Measurements from ENCODE around the gene TOM1.
"Not testable (repeated sequence)": the region's sequence is repeated elsewhere in the genome, so short reads cannot be mapped to it uniquely, and the experiment has no call there.

Gene TOM1

DNA sequence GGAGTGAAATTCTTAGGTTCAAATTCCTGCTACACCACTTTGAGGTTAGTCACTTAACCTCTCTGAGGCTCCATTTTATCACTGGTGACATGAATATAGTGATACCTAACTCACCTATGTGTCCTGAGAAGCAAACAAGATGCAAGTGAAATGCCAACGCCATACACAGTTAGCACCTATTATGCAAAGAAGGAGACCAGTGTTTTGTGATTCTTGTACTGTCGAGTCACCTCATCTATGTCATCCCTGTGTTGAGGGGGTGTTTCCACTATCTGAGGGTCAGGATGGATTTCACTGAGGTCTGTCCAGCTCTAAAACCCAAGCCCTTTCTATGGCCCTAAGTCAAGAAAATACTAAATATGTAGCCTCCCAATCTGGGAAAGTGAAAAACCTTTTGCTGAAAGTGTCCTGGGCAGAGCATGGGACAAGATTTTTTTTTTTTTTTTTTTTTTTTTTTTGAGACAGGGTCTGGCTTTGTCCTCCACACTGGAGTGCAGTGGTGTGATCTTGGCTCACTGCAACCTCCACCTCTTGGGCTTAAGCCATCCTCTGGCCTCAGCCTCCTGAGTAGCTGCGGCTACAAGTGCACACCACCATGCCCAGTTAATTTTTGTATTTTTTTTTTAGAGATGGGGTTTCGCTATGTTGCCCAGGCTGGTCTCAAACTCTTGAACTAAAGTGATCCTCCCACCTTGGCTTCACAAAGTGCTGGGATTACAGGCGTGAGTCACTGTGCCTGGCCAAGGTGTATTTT, 95.3 kb downstream of the TOM1 start:
- DNase-seq (ENCODE audit: low read depth in 2 of 2): no peak

DNA sequence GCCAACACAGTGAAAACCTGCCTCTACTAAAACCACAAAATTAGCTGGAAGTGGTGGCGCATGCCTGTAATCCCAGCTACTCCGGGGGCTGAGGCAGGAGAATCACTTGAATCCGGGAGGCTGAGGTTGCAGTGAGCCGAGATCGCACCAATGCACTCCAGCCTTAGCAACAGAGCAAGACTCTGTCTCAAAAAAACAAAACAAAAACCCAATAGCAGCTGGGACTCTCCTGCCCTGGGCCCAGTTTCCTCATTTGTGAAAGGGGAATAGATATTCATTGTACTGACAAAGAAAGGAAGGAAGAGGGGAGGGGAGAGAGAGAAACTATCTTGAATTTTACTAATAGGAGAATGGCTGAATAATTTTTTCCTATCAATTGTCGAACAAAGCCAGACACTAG, 96.9 kb downstream of the TOM1 start:
- not testable (repeated sequence) for DNase-seq (ENCODE audit: low read depth in 2 of 2)

DNA sequence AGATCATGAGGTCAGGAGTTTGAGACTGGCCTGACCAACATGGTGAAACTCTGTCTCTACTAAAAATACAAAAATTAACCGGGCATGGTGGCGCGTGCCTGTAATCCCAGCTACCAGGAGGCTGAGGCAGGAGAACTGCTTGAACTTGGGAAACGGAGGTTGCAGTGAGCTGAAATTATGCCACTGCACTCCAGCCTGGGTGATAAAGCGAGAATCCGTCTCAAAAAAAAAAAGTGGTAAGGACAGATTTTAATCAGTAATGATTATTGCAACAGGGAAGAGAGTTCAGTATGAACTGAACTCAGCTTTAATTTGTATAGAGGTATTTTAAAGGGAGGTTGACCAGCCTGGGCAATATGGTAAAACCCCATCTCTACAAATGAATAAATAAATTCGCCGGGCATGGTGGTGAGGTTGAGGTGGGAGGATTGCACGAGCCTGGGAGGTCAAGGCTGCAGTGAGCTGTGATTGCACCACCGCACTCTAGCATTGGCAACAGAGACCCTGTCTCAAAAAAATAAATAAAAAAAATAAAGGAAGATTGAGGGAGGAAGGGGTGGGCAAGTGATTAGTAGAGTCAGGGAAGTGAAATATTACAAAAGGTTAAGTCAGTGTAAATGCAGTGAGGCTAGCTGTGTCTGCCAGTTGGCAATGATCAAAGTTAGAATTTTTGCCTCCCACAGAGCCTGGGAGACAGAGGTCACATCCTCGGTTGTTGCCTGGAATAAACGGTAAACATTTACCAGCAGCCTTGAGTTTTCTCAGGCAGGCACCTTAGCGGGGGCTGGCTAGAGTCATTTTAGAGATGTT, 97.6 kb downstream of the TOM1 start:
- DNase-seq (ENCODE audit: low read depth in 2 of 2): no peak

Data from stimulated activated CD8-positive, alpha-beta memory T cell treated with anti-CD3 and anti-CD28 coated beads, Interleukin-15, amount 100 ng/mL, for 4 hours (primary cell).